ENCODE data around the gene ZDHHC14. TPM values are rescaled to one million over a fixed set of nuclear protein-coding genes. Genes with fewer than 3 reads are reported as not detected.

ZDHHC14 gene
- total and polyA plus RNA-seq, 8 donors, result 3.4 to 25.7 (median 7.4) TPM

DNA sequence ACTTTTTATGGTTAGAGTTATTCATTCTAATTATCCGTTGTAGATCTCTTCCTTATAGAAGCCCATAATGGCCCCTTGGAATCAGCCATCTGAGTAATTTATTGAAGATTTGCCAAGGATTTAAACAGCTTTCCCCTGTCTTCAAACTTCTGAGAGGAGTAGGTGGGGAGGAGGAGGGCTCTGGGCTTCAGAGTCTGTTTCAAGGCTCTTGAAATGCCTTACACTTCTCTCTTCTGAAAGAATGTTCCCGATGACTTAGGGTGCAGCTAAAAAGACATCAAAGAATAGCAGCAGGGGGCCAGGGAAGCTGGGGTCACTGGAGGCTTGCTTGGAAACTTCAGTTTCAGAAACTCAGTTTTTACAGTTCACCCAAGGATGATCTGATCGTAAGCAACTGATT lies 165.3 kb downstream of the ZDHHC14 start:
- H3K27ac ChIP-seq, result no peak overlapping the region
- intact Hi-C loops (cut with DNase I; ENCODE audit: low total_unique reads), result no loop called here
- TF ChIP-seq POLR2AphosphoS5 (IDR thresholded peaks at IDR 0.05), result no peak
- TF ChIP-seq, protein P1, sequence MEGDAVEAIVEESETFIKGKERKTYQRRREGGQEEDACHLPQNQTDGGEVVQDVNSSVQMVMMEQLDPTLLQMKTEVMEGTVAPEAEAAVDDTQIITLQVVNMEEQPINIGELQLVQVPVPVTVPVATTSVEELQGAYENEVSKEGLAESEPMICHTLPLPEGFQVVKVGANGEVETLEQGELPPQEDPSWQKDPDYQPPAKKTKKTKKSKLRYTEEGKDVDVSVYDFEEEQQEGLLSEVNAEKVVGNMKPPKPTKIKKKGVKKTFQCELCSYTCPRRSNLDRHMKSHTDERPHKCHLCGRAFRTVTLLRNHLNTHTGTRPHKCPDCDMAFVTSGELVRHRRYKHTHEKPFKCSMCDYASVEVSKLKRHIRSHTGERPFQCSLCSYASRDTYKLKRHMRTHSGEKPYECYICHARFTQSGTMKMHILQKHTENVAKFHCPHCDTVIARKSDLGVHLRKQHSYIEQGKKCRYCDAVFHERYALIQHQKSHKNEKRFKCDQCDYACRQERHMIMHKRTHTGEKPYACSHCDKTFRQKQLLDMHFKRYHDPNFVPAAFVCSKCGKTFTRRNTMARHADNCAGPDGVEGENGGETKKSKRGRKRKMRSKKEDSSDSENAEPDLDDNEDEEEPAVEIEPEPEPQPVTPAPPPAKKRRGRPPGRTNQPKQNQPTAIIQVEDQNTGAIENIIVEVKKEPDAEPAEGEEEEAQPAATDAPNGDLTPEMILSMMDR (IDR thresholded peaks at IDR 0.05), result no peak
- no peak for TF ChIP-seq EP300 (IDR thresholded peaks at IDR 0.05)
- no peak for TF ChIP-seq POLR2A (IDR thresholded peaks at IDR 0.05)
- no peak overlapping the region for H3K4me3 ChIP-seq
- no peaks in the 10 kb centered on the region for H3K27me3 ChIP-seq
- DNase-seq, result no peak
- WGBS, 5 donors, result 48 to 74% (median 62%) methylated on average over 3 of the region's 3 CpGs
- peaks cover 0 to 36% (median 17%) of the 10 kb centered on the region in 4 donors for H3K36me3 ChIP-seq
- H3K4me1 ChIP-seq, result no peaks in the 10 kb centered on the region
- no peaks in the 10 kb centered on the region for H3K9me3 ChIP-seq

DNA sequence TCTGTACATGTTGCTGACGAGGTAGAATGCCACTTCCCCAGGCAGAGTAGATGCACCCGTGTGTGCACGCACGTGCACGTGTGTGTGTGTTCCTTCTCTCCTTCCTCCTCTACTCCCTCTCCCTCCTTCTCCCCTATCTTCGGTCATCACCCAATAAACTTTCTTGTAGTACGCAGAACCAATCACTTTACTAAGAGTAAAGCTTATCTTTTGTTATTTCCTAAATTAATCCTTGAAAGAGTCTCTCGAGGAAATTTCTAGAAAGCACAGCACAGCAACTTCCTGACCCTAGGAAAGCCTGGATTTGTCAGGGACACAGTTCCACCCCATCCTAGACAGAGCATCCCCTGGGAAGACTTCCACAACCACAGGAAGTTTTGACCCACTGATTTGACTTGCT lies 166.1 kb downstream of the ZDHHC14 start:
- intact Hi-C loops (cut with DNase I; ENCODE audit: low total_unique reads), result no loop called here
- no peak for TF ChIP-seq POLR2A (IDR thresholded peaks at IDR 0.05)
- TF ChIP-seq, protein P1 (IDR thresholded peaks at IDR 0.05), result no peak
- no peak for TF ChIP-seq POLR2AphosphoS5 (IDR thresholded peaks at IDR 0.05)
- no peak for TF ChIP-seq EP300 (IDR thresholded peaks at IDR 0.05)
- no peaks in the 10 kb centered on the region for H3K9me3 ChIP-seq
- no peak overlapping the region for H3K4me3 ChIP-seq
- WGBS, 5 donors, result 86 to 91% (median 88%) methylated on average over 8 of the region's 8 CpGs
- H3K27ac ChIP-seq, result no peak overlapping the region
- peaks cover 0 to 36% (median 17%) of the 10 kb centered on the region in 4 donors for H3K36me3 ChIP-seq
- no peak for DNase-seq
- no peaks in the 10 kb centered on the region for H3K4me1 ChIP-seq
- no peaks in the 10 kb centered on the region for H3K27me3 ChIP-seq

DNA sequence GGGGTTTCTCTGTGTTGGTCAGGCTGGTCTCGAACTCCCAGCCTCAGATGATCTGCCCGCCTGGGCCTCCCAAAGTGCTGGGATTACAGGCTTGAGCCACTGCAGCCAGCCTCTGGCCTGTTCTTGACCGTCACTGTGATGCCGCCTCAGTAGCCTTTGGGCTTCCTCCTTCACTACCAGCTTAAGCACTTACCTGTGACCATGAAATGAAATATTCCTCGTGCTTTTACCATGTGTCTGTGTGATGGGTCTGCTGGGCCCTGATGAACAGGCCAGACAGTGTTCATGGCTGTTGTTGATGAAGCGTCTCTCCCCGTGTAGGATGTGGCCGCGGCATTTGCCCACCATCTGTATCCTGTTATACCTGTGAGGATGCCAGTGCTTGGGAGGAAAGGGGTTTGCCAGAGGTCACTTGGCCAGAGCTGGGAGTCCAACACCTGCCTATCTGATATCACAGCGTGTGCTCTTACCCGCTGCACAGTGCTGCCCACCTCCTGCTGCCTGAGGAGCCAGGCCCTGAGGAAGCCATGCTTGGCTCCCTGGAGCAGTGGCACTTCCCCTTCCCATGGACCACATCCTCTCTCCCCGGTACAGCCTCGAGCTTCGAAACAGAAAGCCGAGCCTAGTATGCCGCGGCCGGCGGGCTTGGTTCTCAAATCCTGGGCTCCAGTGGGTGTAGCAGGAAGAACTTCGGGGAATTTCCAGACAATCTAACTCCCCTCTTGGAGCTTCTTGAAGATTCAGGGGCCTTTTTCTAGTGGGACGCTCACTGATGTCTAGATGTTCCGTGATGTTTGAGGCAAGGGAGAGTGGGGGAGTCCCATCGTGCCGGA lies 167.9 kb downstream of the ZDHHC14 start:
- H3K27me3 ChIP-seq, result no peaks in the 10 kb centered on the region
- H3K9me3 ChIP-seq, result no peaks in the 10 kb centered on the region
- no peak for DNase-seq
- H3K36me3 ChIP-seq, result peaks cover 0 to 23% (median 7%) of the 10 kb centered on the region in 4 donors
- H3K27ac ChIP-seq, result no peak overlapping the region
- WGBS, 5 donors, result 83 to 89% (median 84%) methylated on average over 23 to 24 of the region's 24 CpGs
- no peak overlapping the region for H3K4me3 ChIP-seq
- TF ChIP-seq POLR2AphosphoS5 (IDR thresholded peaks at IDR 0.05), result no peak
- TF ChIP-seq POLR2A (IDR thresholded peaks at IDR 0.05), result no peak
- no peak for TF ChIP-seq EP300 (IDR thresholded peaks at IDR 0.05)
- TF ChIP-seq, protein P1 (IDR thresholded peaks at IDR 0.05), result no peak
- intact Hi-C loops (cut with DNase I; ENCODE audit: low total_unique reads), result no loop called here
- H3K4me1 ChIP-seq, result no peaks in the 10 kb centered on the region

DNA sequence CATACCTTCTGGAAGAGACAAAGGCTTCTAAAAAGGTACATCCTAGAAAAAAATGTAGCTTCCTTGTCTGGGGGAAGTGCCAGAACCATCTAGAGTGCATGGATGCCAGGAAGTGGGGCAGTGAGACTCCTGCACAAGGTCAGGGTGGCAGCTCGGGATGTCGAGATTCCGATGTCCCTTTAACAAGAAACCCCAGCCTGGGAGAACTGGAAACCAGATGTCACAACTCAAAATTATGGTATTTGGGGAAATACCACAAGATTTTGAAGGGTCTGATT lies 168.4 kb downstream of the ZDHHC14 start:
- intact Hi-C loops (cut with DNase I; ENCODE audit: low total_unique reads), result no loop called here
- peaks cover 0 to 18% (median 2%) of the 10 kb centered on the region in 4 donors for H3K36me3 ChIP-seq
- H3K4me3 ChIP-seq, result no peak overlapping the region
- no peak for DNase-seq
- no peaks in the 10 kb centered on the region for H3K27me3 ChIP-seq
- no peak overlapping the region for H3K27ac ChIP-seq
- 86 to 99% (median 90%) methylated on average over 3 of the region's 3 CpGs for WGBS, 5 donors
- H3K9me3 ChIP-seq, result no peaks in the 10 kb centered on the region
- H3K4me1 ChIP-seq, result no peaks in the 10 kb centered on the region
- TF ChIP-seq POLR2AphosphoS5 (IDR thresholded peaks at IDR 0.05) (no peak), POLR2A (IDR thresholded peaks at IDR 0.05) (no peak), EP300 (IDR thresholded peaks at IDR 0.05) (no peak)
- TF ChIP-seq, protein P1 (IDR thresholded peaks at IDR 0.05), result no peak
